SK-N-SH (cell line): ENCODE measurements around the gene DUOX2.

Source experiments
- EP300 ChIP-seq, 2 experiments: IDR thresholded peaks; 2 replicates each; pipeline versions ENCODE4 v1.4.0 to v1.6.1; 2012; ENCODE audit warnings: borderline replicate concordance in 1 of 2, low read depth in 1 of 2, low read length in 1 of 2
- EZH2phosphoT487 ChIP-seq: fragments of 200-600 bp; sonication (generic); IDR thresholded peaks from 2 replicates; pipeline ENCODE4 v1.6.1; 2017; ENCODE audit warnings: low read depth, mixed run types, mild to moderate bottlenecking, antibody characterized with exemption, moderate library complexity, borderline replicate concordance
- FOXJ3 ChIP-seq: sonication (generic); formaldehyde crosslinking; IDR thresholded peaks from 2 replicates; pipeline ENCODE4 v1.5.1; 2020; ENCODE audit warnings: mild to moderate bottlenecking, missing genetic modification reagents
- GABPA ChIP-seq: IDR thresholded peaks from 2 replicates; pipeline ENCODE4 v1.4.0; 2012; ENCODE audit warnings: low read depth, mild to moderate bottlenecking
- MEF2A ChIP-seq: IDR thresholded peaks from 2 replicates; pipeline ENCODE4 v1.4.0; 2012; ENCODE audit warnings: low read depth, borderline replicate concordance
- RCOR1 ChIP-seq: fragments of 150-350 bp; IDR thresholded peaks from 2 replicates; pipeline ENCODE4 v1.6.1; 2017; ENCODE audit warnings: antibody characterized with exemption, low read length
- TAF1 ChIP-seq: IDR thresholded peaks from 2 replicates; pipeline ENCODE4 v1.6.1; 2012; ENCODE audit warnings: low read depth, mild to moderate bottlenecking, low read length, moderate library complexity, borderline replicate concordance
- TEAD4 ChIP-seq: IDR thresholded peaks from 2 replicates; pipeline ENCODE4 v1.4.0; 2012; ENCODE audit warnings: mild to moderate bottlenecking, borderline replicate concordance; ENCODE audit not compliant: insufficient read depth
- YY1 ChIP-seq: IDR thresholded peaks from 2 replicates; pipeline ENCODE4 v1.4.0; 2012; ENCODE audit warnings: low read depth, mild to moderate bottlenecking
- TF ChIP-seq, protein P1 (sequence below): fragments of 200-600 bp; sonication (generic); IDR thresholded peaks from 2 replicates; pipeline ENCODE4 v1.6.1; 2017; ENCODE audit warnings: antibody characterized with exemption, mild to moderate bottlenecking, moderate library complexity
- TF ChIP-seq, protein P2 (sequence below): IDR thresholded peaks from 2 replicates; pipeline ENCODE4 v1.4.0; 2012; ENCODE audit warnings: low read depth, borderline replicate concordance

DNA sequence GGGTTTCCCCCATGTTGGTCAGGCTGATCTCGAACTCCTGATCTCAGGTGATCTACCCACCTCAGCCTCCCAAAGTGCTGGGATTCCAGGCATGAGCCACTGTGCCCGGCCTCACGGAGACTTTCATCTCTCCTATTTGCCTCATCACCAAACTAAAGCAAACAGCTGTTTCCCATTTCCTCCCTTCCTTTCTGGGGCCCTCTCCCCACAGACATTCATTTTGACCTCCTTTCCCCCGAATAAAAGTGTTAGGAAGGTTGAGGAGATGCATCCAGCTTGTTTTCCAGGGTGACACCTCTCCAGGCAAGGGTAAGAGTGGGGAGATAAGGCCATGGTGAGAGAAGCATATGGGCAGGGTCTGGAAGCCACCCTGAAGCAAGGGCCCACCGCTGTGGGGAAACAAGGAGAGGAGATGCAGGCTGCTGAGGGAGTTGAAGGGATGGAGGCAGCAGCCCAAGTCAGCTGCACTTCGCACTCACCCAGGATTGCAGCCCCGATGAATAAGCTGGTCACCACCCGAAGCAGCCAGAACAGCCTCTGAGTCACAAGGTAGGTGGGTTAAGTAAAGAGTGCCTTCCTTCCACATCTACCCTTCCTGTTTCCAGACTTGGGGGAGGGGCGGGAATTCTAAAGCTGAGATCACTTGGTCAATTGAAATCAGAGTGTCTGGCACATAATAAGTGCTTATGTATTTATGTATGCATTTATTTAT, 7.9 kb upstream of the DUOX2 start:
- TF ChIP-seq EP300 (IDR thresholded peaks at IDR 0.05; ENCODE audit: borderline replicate concordance in 1 of 2, low read depth in 1 of 2, low read length in 1 of 2) (no peak), MEF2A (no peak), TEAD4 (no peak), GABPA (no peak), YY1 (no peak), TAF1 (no peak), EZH2phosphoT487 (no peak), RCOR1 (no peak), FOXJ3 (CRISPR knock-in tag) (no peak)
- TF ChIP-seq, protein P1, sequence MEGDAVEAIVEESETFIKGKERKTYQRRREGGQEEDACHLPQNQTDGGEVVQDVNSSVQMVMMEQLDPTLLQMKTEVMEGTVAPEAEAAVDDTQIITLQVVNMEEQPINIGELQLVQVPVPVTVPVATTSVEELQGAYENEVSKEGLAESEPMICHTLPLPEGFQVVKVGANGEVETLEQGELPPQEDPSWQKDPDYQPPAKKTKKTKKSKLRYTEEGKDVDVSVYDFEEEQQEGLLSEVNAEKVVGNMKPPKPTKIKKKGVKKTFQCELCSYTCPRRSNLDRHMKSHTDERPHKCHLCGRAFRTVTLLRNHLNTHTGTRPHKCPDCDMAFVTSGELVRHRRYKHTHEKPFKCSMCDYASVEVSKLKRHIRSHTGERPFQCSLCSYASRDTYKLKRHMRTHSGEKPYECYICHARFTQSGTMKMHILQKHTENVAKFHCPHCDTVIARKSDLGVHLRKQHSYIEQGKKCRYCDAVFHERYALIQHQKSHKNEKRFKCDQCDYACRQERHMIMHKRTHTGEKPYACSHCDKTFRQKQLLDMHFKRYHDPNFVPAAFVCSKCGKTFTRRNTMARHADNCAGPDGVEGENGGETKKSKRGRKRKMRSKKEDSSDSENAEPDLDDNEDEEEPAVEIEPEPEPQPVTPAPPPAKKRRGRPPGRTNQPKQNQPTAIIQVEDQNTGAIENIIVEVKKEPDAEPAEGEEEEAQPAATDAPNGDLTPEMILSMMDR: no peak
- TF ChIP-seq, protein P2, sequence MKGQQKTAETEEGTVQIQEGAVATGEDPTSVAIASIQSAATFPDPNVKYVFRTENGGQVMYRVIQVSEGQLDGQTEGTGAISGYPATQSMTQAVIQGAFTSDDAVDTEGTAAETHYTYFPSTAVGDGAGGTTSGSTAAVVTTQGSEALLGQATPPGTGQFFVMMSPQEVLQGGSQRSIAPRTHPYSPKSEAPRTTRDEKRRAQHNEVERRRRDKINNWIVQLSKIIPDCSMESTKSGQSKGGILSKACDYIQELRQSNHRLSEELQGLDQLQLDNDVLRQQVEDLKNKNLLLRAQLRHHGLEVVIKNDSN: no peak
